ENCODE results near the gene DERL3.
"Not testable (repeated sequence)": the region's sequence is repeated elsewhere in the genome, so short reads cannot be mapped to it uniquely, and the experiment has no call there.

DERL3 gene

DNA sequence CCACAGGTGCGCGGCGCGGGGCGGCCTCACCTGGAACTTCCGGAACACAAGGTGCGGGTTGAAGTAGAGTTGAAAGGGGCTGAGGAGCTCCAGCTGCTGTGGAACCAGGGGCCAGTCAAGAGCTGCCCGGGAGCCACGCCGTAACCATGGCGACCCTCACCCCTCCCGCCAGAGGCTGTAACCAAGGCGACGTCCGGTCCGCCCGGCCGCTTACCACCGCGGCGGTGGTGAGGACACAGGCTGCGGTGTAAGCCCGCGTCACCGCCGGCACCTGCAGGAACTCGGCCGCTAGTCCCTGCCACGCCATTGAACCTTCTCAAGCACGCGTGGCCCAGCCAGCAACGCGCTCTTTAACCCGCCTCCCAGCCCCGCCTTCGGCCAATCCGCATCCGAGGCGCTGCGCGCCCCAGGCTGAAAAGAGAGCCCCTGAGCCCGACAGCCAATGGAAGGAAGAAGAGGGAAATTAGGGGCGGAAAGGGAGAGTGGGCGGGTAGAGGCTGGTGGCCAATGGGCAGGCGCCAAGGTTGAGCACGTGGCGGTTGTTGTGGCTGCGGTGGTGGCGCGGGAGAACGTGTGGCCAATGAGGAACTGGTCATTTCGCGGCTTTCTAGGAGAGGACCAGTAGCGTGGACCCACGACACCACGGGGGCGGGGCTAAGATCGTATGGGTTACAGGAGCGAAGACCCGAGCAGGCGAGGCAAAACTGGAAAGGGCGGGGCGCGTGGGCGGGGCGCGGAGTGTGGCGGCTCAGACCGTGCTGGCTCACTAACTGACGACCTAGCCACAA is at the start of gene DERL3:
Gene DERL3, minus strand, starts transcription at position 326 of the 788 bp plus-strand sequence. Its CDS starts 19 bp downstream, at position 307.
- DNase-seq (ENCODE audit: low spot score), result peak; percentile 99

DNA sequence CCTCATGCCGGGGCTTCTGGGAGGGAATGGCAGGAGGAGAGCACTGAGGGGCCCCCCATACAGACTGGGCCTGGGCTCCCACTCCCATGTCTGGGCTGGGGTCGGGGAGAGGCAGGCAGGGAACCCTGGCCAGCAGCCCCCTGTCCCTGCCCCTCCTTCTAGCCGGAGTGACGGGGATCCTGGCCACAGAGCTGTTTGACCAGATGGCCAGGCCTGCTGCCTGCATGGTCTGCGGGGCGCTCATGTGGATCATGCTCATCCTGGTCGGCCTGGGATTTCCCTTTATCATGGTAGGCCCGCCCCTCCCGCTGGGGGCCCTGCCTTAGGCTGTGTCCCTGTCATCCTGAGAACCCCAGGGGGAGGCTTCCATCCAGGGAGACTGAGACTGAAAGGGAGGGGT is 45.3 kb upstream of the DERL3 start:
- DNase-seq (ENCODE audit: low spot score), result no peak

DNA sequence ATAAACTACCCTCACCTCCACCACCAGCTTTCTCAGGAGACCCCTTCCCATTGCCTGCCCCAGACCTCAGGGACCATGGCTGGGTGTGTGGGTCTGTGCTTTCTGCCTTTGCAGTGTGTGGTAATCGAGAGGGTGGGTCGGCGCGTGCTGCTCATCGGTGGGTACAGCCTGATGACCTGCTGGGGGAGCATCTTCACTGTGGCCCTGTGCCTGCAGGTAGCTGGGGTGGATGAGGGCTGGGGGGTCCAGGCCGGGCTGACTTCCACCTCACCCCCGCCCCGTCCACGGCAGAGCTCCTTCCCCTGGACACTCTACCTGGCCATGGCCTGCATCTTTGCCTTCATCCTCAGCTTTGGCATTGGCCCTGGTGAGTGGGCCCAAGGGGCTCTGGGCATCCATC is 44.9 kb upstream of the DERL3 start:
- DNase-seq (ENCODE audit: low spot score), result no peak

DNA sequence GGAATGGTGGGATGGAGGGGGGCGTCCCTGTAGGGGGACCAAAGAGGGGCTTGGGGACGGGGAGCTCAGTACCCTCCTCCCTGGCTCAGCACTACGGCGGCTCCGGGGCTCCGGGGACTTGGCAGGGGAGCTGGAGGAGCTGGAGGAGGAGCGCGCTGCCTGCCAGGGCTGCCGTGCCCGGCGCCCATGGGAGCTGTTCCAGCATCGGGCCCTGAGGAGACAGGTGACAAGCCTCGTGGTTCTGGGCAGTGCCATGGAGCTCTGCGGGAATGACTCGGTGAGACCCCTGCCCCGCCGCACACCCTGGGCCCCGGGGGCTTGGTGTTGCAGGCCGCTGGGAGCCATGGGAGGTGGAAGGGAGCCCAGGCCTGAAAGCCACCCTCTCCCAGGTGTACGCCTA is 43.6 kb upstream of the DERL3 start:
- DNase-seq (ENCODE audit: low spot score), result no peak

DNA sequence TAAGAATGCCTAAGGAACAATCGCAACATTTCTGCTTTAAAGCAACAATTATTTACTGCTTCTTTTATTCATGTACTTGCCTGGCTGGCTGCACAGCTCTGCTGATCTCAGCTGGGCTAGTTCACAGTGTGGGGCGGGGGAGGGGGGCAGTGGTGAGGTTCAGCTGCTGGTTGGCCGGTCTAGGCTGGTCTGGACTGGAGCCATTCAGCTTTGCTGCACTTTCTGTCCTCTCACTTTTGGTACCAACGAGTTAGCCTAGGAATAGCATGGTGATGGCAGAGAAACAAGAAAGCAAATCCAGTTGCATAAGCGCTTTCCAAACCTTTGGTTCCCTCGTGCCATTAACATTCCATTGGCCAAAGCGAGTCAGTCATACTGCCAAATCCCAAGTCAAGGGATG is 39.4 kb upstream of the DERL3 start:
- no peak for DNase-seq (ENCODE audit: low spot score)

DNA sequence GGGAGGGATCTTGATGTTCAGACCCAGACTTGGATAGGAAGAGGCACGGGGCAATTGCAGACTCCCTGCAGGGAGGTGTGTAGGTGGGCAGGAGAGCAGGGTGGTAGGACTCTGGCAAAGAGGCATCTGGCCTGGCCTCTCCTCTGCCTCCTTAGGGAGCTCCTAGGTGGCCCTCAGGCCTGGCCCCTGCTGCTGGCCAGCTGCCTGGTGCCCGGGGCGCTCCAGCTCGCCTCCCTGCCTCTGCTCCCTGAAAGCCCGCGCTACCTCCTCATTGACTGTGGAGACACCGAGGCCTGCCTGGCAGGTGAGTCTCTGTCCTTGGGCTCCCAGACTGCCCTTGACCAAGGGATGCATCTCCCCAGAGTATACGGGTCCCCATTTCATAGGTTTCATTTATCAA is 38.8 kb upstream of the DERL3 start:
- no peak for DNase-seq (ENCODE audit: low spot score)

DNA sequence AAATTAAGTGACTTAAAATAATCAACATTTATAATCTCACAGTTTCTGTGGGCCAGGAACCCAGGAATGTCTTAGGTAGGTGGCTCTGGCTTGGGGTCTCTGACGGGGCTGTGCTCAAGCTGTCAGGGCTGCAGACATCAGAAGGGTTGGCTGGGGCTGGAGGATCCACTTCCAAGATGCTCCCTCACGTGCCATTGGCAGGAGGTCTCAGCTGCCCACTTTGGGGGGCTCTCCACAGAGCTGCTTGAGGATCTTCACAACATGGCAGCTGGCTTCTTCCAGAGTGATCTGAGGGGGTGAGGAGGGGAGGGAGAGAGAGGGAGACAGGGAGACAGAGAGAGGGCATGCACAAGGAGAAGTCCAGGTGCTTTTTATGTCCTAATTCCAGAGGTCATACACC is 37.0 kb upstream of the DERL3 start:
- DNase-seq (ENCODE audit: low spot score), result no peak

DNA sequence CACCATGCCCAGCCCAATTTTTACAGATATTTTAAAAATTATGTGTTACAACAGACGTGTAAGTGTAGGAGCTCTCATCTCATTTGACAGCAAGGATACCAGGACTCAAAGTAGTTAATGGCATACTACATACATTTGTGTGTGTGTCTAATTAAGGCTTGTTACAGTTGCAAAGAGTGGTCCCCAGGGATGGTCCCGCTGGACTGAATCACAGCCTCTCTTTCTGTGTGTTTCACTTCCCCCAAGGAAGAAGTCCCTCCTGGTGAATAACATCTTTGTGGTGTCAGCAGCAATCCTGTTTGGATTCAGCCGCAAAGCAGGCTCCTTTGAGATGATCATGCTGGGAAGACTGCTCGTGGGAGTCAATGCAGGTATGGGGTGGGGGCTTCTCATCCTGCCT is 36.1 kb upstream of the DERL3 start:
- DNase-seq (ENCODE audit: low spot score), result no peak

DNA sequence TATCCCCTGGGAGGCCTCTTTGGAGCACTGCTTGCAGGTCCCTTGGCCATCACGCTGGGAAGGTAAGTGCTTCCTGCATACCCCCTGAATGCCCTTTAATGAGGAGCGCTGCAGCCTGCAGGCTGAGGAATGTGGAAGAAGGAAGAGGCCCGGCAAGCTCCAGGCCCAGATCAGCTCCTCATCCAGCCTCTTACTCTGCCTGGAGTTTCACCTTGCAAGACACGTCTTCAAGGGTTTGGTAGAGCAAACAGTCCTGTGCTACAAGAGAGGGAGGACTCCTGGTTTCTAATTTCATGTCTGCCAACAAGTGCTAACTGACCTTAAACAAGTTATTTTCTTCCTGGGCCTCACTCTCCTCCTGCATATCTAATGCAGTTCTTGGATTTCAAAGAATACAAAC is 29.8 kb upstream of the DERL3 start:
- no peak for DNase-seq (ENCODE audit: low spot score)

DNA sequence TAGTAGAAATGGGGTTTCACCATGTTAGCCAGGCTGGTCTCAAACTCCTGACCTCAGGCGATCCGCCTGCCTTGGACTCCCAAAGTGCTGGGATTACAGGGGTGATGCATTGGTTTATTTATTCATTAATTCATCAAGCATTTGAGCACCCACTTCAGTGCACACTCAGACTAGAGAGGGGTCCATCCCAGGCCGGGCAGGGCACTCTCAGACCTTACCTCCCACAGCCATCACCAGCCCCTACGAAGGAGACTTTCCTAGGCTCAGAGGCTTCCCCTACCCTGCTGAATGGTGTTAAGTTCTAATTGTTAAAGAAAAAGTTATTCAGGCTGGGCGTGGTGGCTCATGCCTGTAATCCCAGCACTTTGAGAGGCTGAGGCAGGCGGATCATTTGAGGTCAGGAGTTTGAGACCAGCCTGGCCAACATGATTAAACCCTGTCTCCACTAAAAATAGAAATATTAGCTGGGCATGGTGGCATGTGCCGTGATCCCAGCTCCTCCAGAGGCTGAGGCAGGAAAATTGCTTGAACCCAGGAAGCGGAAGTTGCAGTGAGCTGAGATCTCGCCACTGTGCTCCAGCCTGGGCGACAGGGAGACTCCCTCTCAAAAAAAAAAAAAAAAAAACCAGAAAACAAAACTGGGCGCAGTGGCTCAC is 25.8 kb upstream of the DERL3 start:
- DNase-seq (ENCODE audit: low spot score), result not testable (repeated sequence)

DNA sequence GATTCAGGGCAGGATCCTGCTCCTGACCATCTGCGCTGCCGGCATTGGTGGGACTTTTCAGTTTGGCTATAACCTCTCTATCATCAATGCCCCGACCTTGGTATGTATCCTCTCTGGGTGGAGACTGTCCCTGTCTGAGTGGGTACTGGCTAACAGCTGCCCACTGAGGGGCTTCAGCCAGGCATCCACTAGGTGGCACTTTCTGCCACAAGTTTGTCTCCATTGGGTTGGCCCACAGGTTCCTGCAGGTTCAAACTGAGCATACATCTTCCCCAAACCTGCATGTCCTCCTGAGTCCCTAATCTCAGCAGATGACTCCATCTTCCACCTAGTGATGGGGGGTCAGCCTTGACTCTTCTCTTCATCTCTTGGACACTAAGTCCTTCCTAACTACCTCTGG is 23.3 kb upstream of the DERL3 start:
- peak; percentile 47 for DNase-seq (ENCODE audit: low spot score)

DNA sequence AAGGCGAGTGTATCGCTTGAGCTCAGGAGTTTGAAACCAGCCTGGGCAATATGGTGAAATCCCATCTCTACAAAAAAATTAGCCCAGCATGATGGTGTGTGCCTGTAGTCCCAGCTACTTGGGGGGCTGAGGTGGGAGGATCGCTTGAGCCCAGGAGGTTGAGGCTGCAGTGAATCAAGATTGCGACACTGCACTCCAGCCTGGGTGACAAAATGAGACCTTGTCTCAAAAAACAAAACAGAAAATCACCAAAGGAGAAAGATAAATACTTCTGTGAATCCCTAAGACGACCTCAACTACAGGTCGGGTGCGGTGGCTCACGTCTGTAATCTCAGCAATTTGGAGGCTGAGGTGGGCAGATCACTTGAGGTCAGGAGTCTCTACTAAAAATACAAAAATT is 21.4 kb upstream of the DERL3 start:
- DNase-seq (ENCODE audit: low spot score), result not testable (repeated sequence)

DNA sequence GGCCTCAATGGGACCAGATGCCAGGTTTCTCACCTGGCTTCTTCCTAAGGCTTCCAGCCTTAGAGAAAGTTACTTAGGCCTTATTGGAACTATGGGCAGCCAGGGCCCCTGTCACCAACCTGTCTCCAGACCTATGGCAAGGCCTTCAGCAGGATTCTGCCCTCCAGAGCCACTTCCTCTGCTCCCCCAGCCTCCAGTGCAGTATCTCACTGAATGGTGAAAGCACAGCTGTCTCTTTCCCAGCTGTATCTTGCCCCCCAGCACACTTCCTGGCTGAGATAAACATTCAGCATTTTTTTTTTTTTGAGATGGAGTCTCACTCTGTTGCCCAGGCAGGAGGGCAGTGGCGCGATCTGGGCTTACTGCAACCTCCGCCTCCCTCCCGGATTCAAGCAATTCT is 20.4 kb upstream of the DERL3 start:
- no peak for DNase-seq (ENCODE audit: low spot score)

DNA sequence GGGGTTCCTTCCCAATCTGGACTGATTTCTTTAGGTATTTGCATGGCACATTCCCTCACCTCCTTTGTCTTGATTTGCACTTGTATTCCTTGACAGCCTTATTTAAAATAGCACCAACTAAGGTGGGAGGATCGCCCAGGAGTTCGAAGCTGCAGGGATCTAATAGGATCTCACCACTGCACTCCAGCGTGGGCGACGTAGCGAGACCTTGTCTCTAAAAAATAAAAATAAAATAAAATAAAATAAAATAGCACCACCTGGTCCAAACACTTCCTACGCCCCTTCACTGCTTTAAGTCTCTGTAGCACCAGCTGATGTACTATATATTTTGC is 19.6 kb upstream of the DERL3 start:
- no peak for DNase-seq (ENCODE audit: low spot score)

DNA sequence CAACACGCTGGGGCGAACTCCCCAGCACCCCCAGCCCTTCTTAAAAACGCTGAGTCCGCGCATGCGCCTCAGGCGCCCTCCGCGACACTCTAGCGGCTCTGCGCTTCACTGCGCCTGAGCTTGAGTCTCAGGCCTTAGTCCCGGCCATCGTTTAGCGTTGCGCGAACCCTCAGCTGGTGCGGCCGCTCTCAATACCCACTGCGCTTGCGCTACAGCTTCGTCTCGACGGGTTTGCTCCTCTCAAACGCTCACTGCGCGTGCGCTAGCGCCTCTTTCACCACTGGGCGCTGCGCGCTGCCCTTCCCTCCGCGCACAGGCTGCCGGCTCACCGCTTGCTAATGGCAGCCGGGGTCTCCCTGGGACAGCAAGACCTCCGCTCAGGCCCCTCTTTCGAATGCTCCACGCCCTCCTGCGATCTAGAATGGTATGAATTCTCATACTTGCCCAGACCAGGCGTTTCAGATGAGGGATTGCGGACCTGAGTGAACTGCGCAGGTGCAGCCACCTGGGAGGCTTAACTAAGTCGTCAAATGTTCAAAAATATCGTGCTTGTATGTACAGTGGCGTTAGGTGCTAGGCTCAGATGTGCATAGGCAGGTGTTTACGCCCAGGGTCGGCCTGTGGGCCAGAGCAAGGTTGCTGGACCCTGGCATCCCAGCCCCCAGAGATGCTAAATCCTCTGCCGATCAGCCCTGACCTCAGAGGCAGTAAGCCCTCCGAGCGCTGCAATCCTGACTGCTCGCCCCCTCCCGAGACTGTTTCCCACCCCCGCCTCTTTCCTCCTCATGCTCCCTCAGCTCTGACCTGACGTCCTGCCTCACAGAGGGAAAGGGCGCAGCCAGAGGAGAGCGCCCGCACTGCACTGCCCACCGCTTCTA is 19.0 kb upstream of the DERL3 start, which contains the start of gene SLC2A11:
Gene SLC2A11, plus strand, starts transcription at position 270 of the 878 bp plus-strand sequence. Its CDS starts 125 bp downstream, at position 395.
- DNase-seq (ENCODE audit: low spot score), result peak; percentile 97

DNA sequence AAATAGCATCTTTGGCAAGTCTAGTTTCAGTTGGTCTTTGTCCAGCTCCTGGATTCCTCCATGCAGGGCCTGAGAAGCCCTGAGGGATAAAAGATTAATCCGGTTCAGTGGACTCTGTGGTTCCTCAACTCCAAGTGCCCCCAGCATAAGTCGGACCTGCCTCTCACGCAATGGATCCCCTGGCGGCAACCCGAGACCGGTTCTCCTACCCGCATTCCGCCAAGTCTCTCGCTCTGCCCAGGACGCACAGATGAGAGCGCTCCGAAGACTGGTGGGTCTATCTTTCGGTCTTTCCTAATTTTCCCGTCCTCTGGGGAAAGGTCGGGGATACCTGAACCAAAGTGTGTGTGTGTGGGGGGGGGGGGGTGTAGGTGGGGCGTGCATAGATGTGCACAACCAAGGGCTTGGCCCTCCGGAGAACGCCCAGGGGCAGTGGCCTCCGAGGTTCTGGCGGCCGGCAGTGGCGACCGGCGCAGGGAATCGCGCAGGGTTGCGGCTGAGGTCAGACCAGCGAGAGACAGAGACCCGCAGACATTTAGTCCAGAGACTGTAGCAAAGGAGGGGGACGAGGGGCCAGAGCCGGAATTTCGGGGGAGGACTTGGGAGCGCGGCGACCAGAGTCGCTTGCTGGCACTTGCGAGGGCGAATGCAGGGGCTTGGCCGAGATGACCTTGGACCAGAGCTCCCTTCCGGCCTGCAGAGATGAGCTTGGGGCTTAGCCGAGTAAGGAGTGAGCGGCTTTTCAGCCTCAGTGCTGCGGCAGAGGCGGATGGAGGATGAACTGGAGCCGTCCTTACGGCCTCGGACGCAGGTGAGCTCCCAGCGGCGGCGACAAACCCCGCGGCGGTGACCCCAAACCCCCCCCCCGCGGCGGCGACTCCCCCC is 18.2 kb upstream of the DERL3 start:
- no peak for DNase-seq (ENCODE audit: low spot score)

DNA sequence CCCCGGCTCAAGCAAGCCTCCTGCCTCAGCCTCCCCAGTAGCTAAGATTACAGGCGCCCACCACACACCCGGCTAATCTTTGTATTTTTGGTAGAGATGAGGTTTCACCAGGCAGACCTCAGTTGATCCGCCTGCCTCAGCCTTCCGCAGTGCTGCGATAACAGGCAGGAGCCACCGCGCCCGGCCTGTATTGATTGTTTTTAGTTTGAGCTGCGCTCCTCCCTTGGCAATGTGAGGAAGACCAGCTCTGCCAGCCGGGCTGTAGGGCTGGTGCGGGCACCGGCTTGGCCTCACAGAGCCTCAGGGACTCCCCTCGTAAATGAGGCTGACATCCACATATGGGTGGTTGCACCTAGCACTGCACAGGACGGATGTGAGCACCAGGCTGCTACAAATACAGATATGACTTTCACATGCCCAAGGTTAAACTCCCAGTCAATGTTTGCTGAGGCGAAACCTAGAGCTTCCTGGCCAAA is 11.4 kb upstream of the DERL3 start:
- DNase-seq (ENCODE audit: low spot score), result no peak

DNA sequence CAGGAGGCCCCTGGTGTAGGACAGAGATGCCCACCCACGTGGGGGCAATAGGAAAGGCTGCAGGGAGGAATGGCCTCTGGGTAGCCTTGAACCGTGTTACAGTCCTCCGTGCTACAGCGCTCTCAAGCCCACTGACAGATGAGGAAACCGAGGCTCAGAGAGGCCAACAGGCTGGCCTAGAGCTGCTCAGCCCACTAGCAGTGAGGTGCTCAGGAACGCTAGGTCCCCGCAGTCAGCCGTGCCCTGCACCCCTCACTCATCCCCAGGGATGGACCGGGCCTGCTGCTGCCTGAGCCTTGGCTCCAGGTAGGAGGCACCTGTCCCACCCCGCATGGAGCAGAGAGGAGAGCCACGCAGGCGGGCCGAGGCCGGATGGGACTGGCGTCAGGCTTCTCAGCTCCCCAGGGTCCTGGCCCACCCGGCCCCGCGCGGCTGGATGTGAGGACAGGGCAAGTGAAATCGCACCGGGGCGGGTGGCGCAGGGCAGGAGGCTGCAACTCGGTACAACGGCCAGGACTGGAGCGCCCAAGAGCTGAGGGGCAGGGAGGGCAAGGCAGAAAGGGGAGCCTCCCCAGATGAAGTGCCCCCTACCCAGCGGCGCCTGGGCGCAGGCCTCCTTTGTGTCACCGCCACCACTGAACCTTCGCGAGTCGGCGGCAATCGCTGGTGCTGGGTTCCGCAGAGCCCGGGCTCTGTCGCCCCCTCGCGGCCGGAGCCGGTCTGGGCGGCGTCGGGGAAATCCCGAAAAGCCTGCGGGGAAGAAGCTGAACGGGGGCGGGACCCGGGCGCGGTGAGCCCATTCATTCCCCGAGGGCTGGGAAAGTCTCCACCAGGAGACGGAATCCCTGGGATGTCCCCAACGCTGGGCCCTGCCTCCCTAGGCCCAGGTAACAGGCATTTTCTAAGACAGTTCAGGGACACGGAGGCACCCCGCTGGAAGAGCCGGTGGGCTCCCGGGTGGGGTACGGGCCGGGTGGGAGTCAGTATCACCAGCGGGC is 10.5 kb upstream of the DERL3 start:
- DNase-seq (ENCODE audit: low spot score), result peak; percentile 85

DNA sequence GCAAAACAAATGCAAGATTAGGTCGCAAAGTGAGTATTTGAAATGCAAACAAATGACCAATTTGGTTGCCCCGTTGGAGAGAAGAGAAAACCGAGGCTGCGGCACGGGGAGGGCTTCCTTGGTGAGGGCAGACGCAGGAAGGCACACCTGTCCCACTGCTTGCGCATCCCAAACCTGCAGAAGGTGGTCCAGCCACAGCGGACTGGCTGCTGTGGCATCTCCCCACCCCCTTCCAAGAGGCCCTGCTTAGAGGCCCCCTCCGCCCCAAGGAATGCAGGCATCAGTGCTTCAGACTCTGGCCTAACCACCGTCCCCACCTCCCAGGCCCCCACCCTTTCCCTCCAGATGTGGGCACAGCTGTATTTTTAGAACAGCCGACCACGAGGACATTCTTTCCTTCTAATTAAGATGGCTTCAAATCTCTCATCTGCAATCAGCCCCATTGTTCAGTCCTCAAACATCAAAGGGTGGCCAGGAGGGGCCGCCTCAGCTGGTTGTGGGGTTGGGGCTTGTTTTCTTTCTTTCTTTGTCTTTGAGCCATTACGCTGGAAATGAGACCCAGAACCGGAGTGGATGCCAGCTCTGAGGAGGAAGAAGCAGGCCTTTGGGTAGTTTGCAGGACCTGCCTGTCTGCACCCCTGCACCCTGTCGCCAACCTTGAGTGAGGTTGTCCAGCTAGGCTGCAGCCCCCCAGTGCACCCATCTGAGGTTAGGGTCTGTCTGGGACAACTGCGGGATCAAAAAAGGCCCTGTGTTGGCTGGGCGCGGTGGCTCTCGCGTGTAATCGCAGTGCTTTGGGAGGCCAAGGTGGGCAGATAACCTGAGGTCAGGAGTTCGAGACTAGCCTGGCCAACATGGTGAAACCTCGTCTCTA is 9.4 kb upstream of the DERL3 start:
- DNase-seq (ENCODE audit: low spot score), result no peak
